HG03108 (cell line): ENCODE results near the gene KDM4C.
"Not testable (repeated sequence)": the region's sequence is repeated elsewhere in the genome, so short reads cannot be mapped to it uniquely, and the experiment has no call there.

Source experiments
- ATAC-seq: cut with Tn5 transposase; IDR thresholded peaks from one replicate; pipeline ENCODE4 v1.9.1; 2021; ENCODE audit warnings: moderate library complexity; ENCODE audit not compliant: unreplicated experiment

The KDM4C gene

GRCh38 chr9:6763244-6763643 is 5.5 kb downstream of the KDM4C start:
- ATAC-seq, result no peak

- no peak for ATAC-seq
Measured at GRCh38 chr9:6764011-6764410, 6.2 kb downstream of the KDM4C start.

- no peak for ATAC-seq
Measured at GRCh38 chr9:6764523-6764922, 6.8 kb downstream of the KDM4C start.

- no peak for ATAC-seq
Measured at GRCh38 chr9:6764950-6765349, 7.2 kb downstream of the KDM4C start.

DNA sequence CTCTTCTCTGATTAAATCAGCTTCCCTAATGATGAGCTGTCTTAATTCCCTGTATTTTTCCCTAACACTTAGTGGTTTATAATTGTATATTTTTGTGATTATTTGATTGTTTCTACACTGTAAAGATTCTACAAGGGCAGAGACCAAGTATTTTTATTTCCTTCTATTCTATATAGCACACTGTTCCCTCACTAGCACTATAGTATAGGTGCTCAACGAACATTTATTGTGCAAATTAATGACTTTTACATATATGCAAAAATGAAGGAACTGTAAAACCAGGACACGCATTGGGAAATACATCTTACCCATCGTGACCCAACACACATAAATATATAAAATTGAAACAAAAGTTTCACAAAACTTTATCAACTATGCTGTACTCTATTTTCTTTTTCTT is 7.6 kb downstream of the KDM4C start:
- no peak for ATAC-seq

- ATAC-seq, result no peak
Measured at GRCh38 chr9:6766606-6767005, 8.8 kb downstream of the KDM4C start.

DNA sequence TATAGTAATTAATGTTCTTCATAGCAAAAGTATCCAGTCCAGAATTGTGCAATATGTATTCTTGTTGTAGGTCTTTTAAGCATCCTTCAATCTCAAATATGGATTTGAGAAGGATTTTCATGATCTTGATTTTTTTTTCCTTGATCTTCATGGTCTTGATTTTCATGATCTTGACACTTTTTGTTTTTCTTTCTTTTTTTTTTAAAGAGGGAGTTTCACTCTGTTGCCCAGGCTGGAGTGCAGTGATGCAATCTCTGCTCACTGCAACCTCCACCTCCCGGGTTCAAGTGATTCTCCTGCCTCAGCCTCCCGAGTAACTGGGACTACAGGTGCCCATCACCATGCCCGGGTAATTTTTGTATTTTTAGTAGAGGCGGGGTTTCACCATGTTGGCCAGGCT is 10.8 kb downstream of the KDM4C start:
- not testable (repeated sequence) for ATAC-seq

- ATAC-seq, result no peak
Measured at GRCh38 chr9:6771722-6772121, 13.9 kb downstream of the KDM4C start.

- ATAC-seq, result no peak
Measured at GRCh38 chr9:6777213-6777902, 19.6 kb downstream of the KDM4C start.

DNA sequence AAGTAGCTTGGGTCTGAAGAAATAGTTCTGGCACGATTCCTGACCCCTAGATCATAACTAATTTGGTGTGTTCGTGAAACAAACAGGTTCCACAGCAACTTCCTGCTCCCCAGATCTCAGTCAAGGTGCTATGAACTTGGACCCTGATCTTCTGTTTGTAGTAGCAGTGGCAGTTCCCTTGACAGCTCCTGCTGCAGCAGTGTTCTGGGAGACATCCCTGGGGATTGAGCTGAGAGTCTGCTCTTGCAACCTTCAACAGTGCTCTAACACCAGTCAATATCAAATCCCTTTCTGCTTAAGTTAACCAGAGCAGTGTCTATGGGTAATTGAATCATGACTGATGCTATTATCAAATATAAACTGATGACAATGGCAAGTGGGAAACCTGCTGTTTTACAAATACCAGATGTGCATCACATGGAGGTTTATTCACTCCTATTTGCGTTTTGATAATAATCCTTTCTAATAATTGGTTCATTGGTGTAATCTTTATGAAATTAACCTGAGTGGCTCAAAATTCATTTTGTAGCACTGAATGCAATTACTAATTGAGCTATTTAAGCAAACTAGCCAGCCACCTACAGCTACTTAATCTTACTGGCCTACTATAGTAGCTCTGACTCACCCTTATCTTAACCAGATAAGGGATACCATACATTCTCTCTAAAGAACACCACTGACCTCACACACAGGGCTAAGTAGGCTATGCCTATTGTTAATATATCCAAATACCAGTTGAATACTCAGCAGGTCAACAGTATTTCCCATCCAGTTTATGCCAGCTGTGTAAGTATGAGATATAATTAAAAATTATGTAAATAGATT is 21.9 kb downstream of the KDM4C start:
- no peak for ATAC-seq

DNA sequence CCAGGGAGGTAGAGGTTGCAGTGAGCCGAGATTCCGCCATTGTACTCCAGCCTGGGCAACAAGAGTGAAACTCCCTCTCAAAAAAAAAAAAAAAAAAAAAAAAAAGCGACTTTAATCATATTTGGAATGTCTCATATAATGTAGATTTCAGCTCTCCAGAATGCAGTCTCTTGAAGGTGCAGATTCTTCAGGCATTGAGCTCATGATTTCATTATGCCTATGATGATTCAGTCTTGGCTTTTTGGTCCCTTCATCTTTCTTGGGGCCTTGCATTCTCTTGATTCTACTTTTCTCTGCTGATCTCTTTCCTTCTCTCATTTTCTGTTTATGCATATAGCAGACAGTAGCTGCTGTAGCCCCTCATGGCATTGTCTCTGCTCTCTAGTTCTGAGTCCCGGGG is 22.9 kb downstream of the KDM4C start:
- ATAC-seq, result no peak

- no peak for ATAC-seq
Measured at GRCh38 chr9:6781476-6781875, 23.7 kb downstream of the KDM4C start.

DNA sequence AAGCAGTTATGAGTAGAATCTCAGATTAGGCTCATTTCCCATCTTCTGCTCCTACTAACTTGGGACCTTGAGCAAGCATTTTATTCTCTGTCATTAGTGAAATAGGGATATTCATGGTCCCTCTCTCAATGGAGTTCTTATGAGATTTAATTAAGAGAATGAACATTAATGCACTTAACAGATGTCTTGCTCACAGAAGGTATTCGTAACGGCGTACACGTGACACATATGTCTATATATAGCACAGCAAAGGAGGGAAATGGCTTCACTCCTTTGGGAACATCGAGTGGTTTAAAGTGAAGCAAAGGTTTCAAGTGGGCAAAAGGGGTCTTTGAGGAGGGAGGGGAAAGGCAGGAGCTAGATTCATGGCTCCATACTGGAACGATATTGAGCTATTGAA is 24.6 kb downstream of the KDM4C start:
- ATAC-seq, result no peak

GRCh38 chr9:6782981-6783380 is 25.2 kb downstream of the KDM4C start:
- no peak for ATAC-seq

- no peak for ATAC-seq
Measured at GRCh38 chr9:6783753-6784152, 26.0 kb downstream of the KDM4C start.

DNA sequence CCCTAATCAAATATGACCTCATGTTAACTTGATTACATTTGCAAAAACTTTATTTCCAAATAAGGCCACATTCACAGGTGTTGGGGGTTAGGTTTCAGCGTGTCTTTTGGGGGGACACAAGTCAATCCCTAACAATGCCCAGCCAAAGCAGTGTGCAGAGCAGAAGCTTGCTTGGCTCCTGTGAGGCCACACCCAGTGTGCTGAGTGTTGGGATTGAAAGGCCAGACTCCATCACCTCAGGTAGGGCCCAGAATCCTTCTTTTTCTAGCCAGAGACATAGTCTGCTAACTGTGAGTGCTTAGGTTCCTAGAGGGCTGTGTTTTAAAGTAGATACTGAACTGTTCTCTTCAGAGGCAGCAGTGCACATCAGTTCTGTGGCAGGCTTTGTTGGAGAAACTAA is 27.9 kb downstream of the KDM4C start:
- ATAC-seq, result no peak

DNA sequence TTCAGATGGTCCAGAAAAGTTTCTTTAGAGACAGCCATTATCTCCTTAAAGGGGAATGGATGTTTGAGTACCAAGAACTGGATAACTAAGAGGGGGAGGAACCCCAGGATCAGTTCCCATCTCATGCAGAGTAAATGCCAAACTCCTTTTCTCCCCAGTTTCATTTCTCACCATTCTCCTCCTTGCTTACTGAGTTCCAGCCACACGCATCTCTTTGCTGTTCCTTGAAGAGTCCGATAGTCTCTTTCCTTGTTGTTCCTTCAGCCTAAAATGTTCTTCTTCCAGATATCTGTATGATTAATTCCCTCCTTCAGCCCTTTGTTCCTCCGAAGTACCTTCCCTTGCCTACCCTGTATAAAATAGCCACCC is 30.0 kb downstream of the KDM4C start:
- ATAC-seq, result no peak

DNA sequence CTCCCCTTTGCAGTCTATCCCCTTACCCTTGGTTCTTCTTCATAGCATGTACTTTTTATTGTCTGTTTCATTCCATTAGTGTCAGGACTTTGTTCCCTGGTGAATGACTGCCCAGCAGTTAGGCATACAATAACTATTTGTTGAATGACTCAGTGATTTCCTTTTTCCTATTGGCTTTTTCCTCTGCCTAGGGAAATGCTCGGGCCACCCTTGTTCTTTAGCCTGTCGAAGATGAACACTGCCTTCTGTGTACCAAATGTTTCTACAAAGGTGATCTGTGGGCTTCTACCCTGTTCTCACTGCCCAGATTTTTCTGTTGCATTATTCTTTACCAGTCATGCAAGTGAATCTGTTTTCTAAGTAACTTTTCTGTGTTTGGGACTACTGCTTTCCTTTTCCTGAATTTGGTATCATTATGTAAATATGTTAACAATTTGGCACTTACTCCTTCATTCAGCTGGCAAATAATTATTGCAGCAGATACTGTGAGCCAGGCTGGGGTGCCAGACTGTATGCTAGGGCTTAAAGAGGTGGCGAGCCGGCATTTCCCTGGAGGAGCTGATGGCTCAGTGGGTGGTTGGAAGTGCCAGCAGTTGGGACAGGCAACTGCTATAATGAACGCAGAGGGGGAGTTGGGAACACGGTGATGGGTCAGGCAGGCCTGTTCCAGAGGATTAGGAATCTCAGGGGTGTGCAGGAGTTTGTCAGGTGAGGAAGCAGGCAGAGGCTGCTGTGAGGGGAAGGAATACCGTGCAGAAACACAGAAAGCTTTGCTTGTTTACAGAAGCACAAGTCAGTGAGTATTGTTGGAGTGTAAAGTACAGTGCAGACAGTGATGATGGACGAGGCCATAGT is 30.6 kb downstream of the KDM4C start:
- ATAC-seq, result no peak

- ATAC-seq, result not testable (repeated sequence)
Measured at GRCh38 chr9:6789017-6789338, 31.2 kb downstream of the KDM4C start.

DNA sequence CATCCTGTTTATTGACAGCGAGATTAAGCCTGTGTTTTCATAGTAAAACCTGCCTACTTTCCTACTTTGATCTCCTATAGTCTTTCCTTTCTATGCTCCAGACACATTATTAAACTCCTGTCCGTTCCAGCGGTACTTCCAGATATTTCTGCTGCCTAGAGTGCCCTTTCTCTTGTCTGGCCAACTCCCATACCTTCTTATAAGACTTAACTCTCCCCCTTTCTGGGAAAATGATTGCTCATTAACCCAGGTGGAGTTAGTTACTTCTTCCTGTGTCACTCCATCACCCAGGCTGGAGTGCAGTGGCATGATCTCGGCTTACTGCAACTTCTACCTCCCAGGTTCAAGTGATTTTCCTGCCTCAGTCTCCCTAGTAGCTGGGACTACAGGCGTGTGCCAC is 33.1 kb downstream of the KDM4C start:
- no peak for ATAC-seq

DNA sequence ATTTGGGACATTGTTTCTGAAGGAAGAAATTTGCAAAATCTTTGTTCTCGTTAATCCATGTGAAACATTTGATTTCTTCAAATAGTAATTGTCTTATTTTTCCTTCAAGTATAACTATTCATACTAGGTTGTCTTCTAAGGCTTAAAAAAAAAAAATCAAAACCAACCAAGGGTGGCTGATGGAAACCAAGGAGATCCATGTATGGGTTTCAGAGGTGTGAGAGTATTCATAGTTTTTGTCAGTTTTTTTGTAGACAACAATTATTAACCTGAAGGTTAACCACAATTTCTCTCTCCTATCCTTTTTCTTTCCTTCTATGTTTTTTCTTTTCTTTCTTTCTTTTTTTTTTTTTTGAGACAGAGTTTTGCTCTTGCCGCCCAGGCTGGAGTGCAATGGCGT is 35.4 kb downstream of the KDM4C start:
- peak; percentile 50 for ATAC-seq

- ATAC-seq, result no peak
Measured at GRCh38 chr9:6794936-6795335, 37.2 kb downstream of the KDM4C start.
